ENCODE results near the gene TTLL5.

Gene TTLL5

GRCh38 chr14:75854111-75854799 is 193.2 kb downstream of the TTLL5 start:
- Histone ChIP-seq H4K91ac (ENCODE audit: low read depth, low read length, poor library complexity) (no peak overlapping the region), H3K36me3 (replicated peaks in 1 of 2; ENCODE audit: control insufficient read depth in 2 of 2, insufficient read depth in 2 of 2, low read length in 2 of 2) (peaks cover 0 to 3% of the 10 kb centered on the region in 2 donors), H3K4ac (ENCODE audit: low read length) (no peak overlapping the region), H2AK5ac (ENCODE audit: low read depth, low read length) (no peak overlapping the region), H4K8ac (ENCODE audit: low read depth, low read length) (no peak overlapping the region), H3K18ac (ENCODE audit: low read length) (no peak overlapping the region), H3K23ac (ENCODE audit: low read depth, low read length, poor library complexity) (no peak overlapping the region), H3K9ac (ENCODE audit: low read depth, low read length, poor library complexity) (no peak overlapping the region), H2AFZ (ENCODE audit: low read length) (no peak overlapping the region), H2BK5ac (ENCODE audit: low read length) (no peak overlapping the region), H3K9me3 (replicated peaks in 1 of 2; ENCODE audit: control insufficient read depth in 2 of 2, insufficient read depth in 1 of 2, low read depth in 1 of 2, low read length in 2 of 2) (no peaks in the 10 kb centered on the region), H3K14ac (ENCODE audit: low read length) (no peak overlapping the region), H3K79me1 (ENCODE audit: low read depth, low read length) (no peaks in the 10 kb centered on the region), H2BK12ac (ENCODE audit: low read length) (no peak overlapping the region), H3K4me3 (ENCODE audit: low read length in 2 of 2) (no peak overlapping the region), H2BK15ac (ENCODE audit: low read length) (no peak overlapping the region), H2BK120ac (ENCODE audit: low read depth, low read length) (no peak overlapping the region), H3K27me3 (ENCODE audit: control insufficient read depth in 3 of 3, insufficient read depth in 3 of 3, low read depth in 1 of 3, low read length in 3 of 3) (no peaks in the 10 kb centered on the region), H3K4me1 (ENCODE audit: control insufficient read depth in 2 of 2, insufficient read depth in 1 of 2, low read depth in 1 of 2, low read length in 2 of 2) (no peaks in the 10 kb centered on the region), H3K4me2 (ENCODE audit: insufficient read depth, low read length, poor library complexity, severe bottlenecking) (no peak overlapping the region), H3K27ac (replicated peaks; ENCODE audit: low read length) (no peak overlapping the region)
- no peak for DNase-seq (ENCODE audit: low spot score)
- WGBS, 2 donors (ENCODE audit: extremely low coverage in 2 of 2, insufficient read length in 2 of 2, insufficient replicate concordance in 1 of 2), result no CpG with 5 or more reads among the region's 6 CpGs

GRCh38 chr14:75857199-75857598 is 196.2 kb downstream of the TTLL5 start:
- Histone ChIP-seq H3K27me3 (ENCODE audit: control insufficient read depth in 3 of 3, insufficient read depth in 3 of 3, low read depth in 1 of 3, low read length in 3 of 3) (no peaks in the 10 kb centered on the region), H3K4ac (ENCODE audit: low read length) (no peak overlapping the region), H3K9ac (ENCODE audit: low read depth, low read length, poor library complexity) (no peak overlapping the region), H3K23ac (ENCODE audit: low read depth, low read length, poor library complexity) (no peak overlapping the region), H3K14ac (ENCODE audit: low read length) (no peak overlapping the region), H2BK5ac (ENCODE audit: low read length) (no peak overlapping the region), H3K18ac (ENCODE audit: low read length) (no peak overlapping the region), H2BK15ac (ENCODE audit: low read length) (no peak overlapping the region), H3K79me1 (ENCODE audit: low read depth, low read length) (no peaks in the 10 kb centered on the region), H2AK5ac (ENCODE audit: low read depth, low read length) (no peak overlapping the region), H4K8ac (ENCODE audit: low read depth, low read length) (no peak overlapping the region), H3K36me3 (replicated peaks in 1 of 2; ENCODE audit: control insufficient read depth in 2 of 2, insufficient read depth in 2 of 2, low read length in 2 of 2) (peaks cover 0 to 3% of the 10 kb centered on the region in 2 donors), H3K9me3 (replicated peaks in 1 of 2; ENCODE audit: control insufficient read depth in 2 of 2, insufficient read depth in 1 of 2, low read depth in 1 of 2, low read length in 2 of 2) (no peaks in the 10 kb centered on the region), H4K91ac (ENCODE audit: low read depth, low read length, poor library complexity) (no peak overlapping the region), H2BK120ac (ENCODE audit: low read depth, low read length) (no peak overlapping the region), H2BK12ac (ENCODE audit: low read length) (no peak overlapping the region), H3K4me2 (ENCODE audit: insufficient read depth, low read length, poor library complexity, severe bottlenecking) (no peak overlapping the region), H3K4me1 (ENCODE audit: control insufficient read depth in 2 of 2, insufficient read depth in 1 of 2, low read depth in 1 of 2, low read length in 2 of 2) (peaks cover 0 to 2% of the 10 kb centered on the region in 2 donors), H2AFZ (ENCODE audit: low read length) (no peak overlapping the region), H3K27ac (replicated peaks; ENCODE audit: low read length) (no peak overlapping the region), H3K4me3 (ENCODE audit: low read length in 2 of 2) (no peak overlapping the region)
- no CpG with 5 or more reads among the region's 1 CpG for WGBS, 2 donors (ENCODE audit: extremely low coverage in 2 of 2, insufficient read length in 2 of 2, insufficient replicate concordance in 1 of 2)
- no peak for DNase-seq (ENCODE audit: low spot score)

DNA sequence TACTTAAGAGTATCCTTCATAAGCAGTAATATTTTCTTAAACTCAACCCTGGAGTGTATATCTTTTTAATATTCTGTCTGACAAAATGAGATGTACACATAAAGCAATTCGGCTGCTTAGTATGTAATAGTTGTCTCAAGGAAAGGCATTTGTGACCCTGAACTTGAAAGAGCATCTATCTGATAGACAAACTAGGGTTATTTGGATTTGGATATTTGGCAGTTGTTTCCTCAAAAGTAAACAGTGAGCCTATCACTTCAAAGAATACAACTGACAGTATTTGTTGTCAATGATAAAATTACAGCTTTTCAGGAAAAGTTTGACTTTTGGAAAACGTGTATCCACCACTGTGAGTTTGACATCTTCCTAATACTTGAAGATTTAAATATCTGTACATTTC is 197.3 kb downstream of the TTLL5 start:
- no CpG with 5 or more reads among the region's 2 CpGs for WGBS, 2 donors (ENCODE audit: extremely low coverage in 2 of 2, insufficient read length in 2 of 2, insufficient replicate concordance in 1 of 2)
- H3K14ac ChIP-seq (ENCODE audit: low read length), result no peak overlapping the region

GRCh38 chr14:75859746-75860145 is 198.7 kb downstream of the TTLL5 start:
- Histone ChIP-seq H2BK15ac (ENCODE audit: low read length) (no peak overlapping the region), H3K9ac (ENCODE audit: low read depth, low read length, poor library complexity) (no peak overlapping the region), H3K4me1 (ENCODE audit: control insufficient read depth in 2 of 2, insufficient read depth in 1 of 2, low read depth in 1 of 2, low read length in 2 of 2) (peaks cover 0 to 2% of the 10 kb centered on the region in 2 donors), H3K27ac (replicated peaks; ENCODE audit: low read length) (no peak overlapping the region), H3K79me1 (ENCODE audit: low read depth, low read length) (no peaks in the 10 kb centered on the region), H3K36me3 (replicated peaks in 1 of 2; ENCODE audit: control insufficient read depth in 2 of 2, insufficient read depth in 2 of 2, low read length in 2 of 2) (peaks cover 0 to 10% of the 10 kb centered on the region in 2 donors), H2AFZ (ENCODE audit: low read length) (no peak overlapping the region), H3K4ac (ENCODE audit: low read length) (no peak overlapping the region), H2BK12ac (ENCODE audit: low read length) (no peak overlapping the region), H3K4me3 (ENCODE audit: low read length in 2 of 2) (no peak overlapping the region), H2BK5ac (ENCODE audit: low read length) (no peak overlapping the region), H2AK5ac (ENCODE audit: low read depth, low read length) (no peak overlapping the region), H3K27me3 (ENCODE audit: control insufficient read depth in 3 of 3, insufficient read depth in 3 of 3, low read depth in 1 of 3, low read length in 3 of 3) (no peaks in the 10 kb centered on the region), H3K4me2 (ENCODE audit: insufficient read depth, low read length, poor library complexity, severe bottlenecking) (no peak overlapping the region), H3K23ac (ENCODE audit: low read depth, low read length, poor library complexity) (no peak overlapping the region), H2BK120ac (ENCODE audit: low read depth, low read length) (no peak overlapping the region), H3K18ac (ENCODE audit: low read length) (no peak overlapping the region), H4K91ac (ENCODE audit: low read depth, low read length, poor library complexity) (no peak overlapping the region), H4K8ac (ENCODE audit: low read depth, low read length) (no peak overlapping the region), H3K9me3 (replicated peaks in 1 of 2; ENCODE audit: control insufficient read depth in 2 of 2, insufficient read depth in 1 of 2, low read depth in 1 of 2, low read length in 2 of 2) (no peaks in the 10 kb centered on the region), H3K14ac (ENCODE audit: low read length) (no peak overlapping the region)
- DNase-seq (ENCODE audit: low spot score), result no peak
- no CpG with 5 or more reads among the region's 3 CpGs for WGBS, 2 donors (ENCODE audit: extremely low coverage in 2 of 2, insufficient read length in 2 of 2, insufficient replicate concordance in 1 of 2)

More for the DNA sequence above, 197.3 kb downstream of the TTLL5 start:
- Histone ChIP-seq H2BK12ac (ENCODE audit: low read length) (no peak overlapping the region), H4K8ac (ENCODE audit: low read depth, low read length) (no peak overlapping the region), H3K4me1 (ENCODE audit: control insufficient read depth in 2 of 2, insufficient read depth in 1 of 2, low read depth in 1 of 2, low read length in 2 of 2) (peaks cover 0 to 2% of the 10 kb centered on the region in 2 donors), H3K4me2 (ENCODE audit: insufficient read depth, low read length, poor library complexity, severe bottlenecking) (no peak overlapping the region), H3K4me3 (ENCODE audit: low read length in 2 of 2) (no peak overlapping the region), H3K27me3 (ENCODE audit: control insufficient read depth in 3 of 3, insufficient read depth in 3 of 3, low read depth in 1 of 3, low read length in 3 of 3) (no peaks in the 10 kb centered on the region), H2BK15ac (ENCODE audit: low read length) (no peak overlapping the region), H3K18ac (ENCODE audit: low read length) (no peak overlapping the region), H4K91ac (ENCODE audit: low read depth, low read length, poor library complexity) (no peak overlapping the region), H3K9me3 (replicated peaks in 1 of 2; ENCODE audit: control insufficient read depth in 2 of 2, insufficient read depth in 1 of 2, low read depth in 1 of 2, low read length in 2 of 2) (no peaks in the 10 kb centered on the region), H2AK5ac (ENCODE audit: low read depth, low read length) (no peak overlapping the region), H3K4ac (ENCODE audit: low read length) (no peak overlapping the region), H2AFZ (ENCODE audit: low read length) (no peak overlapping the region), H3K27ac (replicated peaks; ENCODE audit: low read length) (no peak overlapping the region), H3K79me1 (ENCODE audit: low read depth, low read length) (no peaks in the 10 kb centered on the region), H3K9ac (ENCODE audit: low read depth, low read length, poor library complexity) (no peak overlapping the region), H2BK5ac (ENCODE audit: low read length) (no peak overlapping the region), H3K36me3 (replicated peaks in 1 of 2; ENCODE audit: control insufficient read depth in 2 of 2, insufficient read depth in 2 of 2, low read length in 2 of 2) (peaks cover 0 to 6% of the 10 kb centered on the region in 2 donors), H3K23ac (ENCODE audit: low read depth, low read length, poor library complexity) (no peak overlapping the region), H2BK120ac (ENCODE audit: low read depth, low read length) (no peak overlapping the region)
- DNase-seq (ENCODE audit: low spot score), result no peak

All from neuronal stem cell (in vitro differentiated cells).